Measurements from ENCODE around the gene CD58. TPM values are rescaled to one million over a fixed set of nuclear protein-coding genes. Genes with fewer than 3 reads are reported as not detected.

The CD58 gene
- total and polyA plus RNA-seq, 9 of the 15 experiments (the other 6 are each of a cell fraction or from before 2014, with no cell fraction given): 18.1 to 113 (median 37.4) TPM

DNA sequence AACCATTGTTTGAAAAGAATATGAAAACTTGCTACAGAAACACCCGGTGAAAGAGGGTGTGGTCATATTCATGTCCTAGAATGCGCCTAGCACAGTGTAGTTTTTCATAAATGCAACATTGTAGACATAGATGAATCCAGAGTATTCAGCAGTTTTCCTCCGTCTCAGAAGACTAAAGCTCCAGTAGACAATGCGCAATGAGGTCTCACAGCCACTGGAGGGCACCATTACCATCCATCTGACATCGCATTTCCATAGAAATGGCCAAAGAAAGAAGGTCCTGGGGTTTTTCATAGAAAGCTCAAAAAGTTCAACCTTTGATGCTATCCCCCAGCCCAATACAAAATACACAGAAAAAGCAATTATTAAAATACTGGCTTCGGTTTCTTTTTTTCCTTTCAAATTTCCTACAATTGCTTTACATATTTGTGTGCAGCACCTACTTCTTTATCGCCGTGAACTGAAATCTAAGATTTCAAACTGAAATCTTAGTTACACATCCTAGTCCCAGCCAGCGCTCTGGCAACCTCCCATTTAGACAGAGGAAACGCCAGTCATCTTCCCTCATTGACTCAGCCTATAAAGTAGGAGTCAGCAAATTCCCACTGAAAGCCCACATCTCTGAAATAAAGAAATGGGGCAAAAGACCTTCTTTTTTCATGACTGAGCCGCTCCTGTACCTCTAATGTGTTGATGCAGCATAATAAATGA, 3.9 kb upstream of the CD58 start (continued):
- TF ChIP-seq, protein P1, sequence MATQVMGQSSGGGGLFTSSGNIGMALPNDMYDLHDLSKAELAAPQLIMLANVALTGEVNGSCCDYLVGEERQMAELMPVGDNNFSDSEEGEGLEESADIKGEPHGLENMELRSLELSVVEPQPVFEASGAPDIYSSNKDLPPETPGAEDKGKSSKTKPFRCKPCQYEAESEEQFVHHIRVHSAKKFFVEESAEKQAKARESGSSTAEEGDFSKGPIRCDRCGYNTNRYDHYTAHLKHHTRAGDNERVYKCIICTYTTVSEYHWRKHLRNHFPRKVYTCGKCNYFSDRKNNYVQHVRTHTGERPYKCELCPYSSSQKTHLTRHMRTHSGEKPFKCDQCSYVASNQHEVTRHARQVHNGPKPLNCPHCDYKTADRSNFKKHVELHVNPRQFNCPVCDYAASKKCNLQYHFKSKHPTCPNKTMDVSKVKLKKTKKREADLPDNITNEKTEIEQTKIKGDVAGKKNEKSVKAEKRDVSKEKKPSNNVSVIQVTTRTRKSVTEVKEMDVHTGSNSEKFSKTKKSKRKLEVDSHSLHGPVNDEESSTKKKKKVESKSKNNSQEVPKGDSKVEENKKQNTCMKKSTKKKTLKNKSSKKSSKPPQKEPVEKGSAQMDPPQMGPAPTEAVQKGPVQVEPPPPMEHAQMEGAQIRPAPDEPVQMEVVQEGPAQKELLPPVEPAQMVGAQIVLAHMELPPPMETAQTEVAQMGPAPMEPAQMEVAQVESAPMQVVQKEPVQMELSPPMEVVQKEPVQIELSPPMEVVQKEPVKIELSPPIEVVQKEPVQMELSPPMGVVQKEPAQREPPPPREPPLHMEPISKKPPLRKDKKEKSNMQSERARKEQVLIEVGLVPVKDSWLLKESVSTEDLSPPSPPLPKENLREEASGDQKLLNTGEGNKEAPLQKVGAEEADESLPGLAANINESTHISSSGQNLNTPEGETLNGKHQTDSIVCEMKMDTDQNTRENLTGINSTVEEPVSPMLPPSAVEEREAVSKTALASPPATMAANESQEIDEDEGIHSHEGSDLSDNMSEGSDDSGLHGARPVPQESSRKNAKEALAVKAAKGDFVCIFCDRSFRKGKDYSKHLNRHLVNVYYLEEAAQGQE (IDR thresholded peaks at IDR 0.05; ENCODE audit: borderline replicate concordance): peak; percentile 83
- TF ChIP-seq, protein P1 (CRISPR knock-in tag; IDR thresholded peaks at IDR 0.05; ENCODE audit: low read depth): no peak
- TF ChIP-seq ERF (CRISPR knock-in tag; IDR thresholded peaks at IDR 0.05) (no peak), CBX1 (IDR thresholded peaks at IDR 0.05; ENCODE audit: low read depth) (no peak), ZNF175 (CRISPR knock-in tag; IDR thresholded peaks at IDR 0.05; ENCODE audit: low read depth) (no peak), ARID2 (IDR thresholded peaks at IDR 0.05) (peak; percentile 72; the same call in 1 of the 2 replicates), SMC3 (conservative IDR thresholded peaks at IDR 0.05; ENCODE audit: insufficient read depth, low read depth, low read length) (peak; percentile 86), NRF1 (conservative IDR thresholded peaks at IDR 0.05 in 1 of 2, IDR thresholded peaks at IDR 0.05 in 1 of 2) (peak; percentile 16 to 31; a peak in 1 of 4 replicates), CC2D1A (IDR thresholded peaks at IDR 0.05) (peak; percentile 42; the same call in 1 of the 2 replicates), CREB1 (IDR thresholded peaks at IDR 0.05) (peak; percentile 15; the same call in 1 of the 2 replicates), CREB1 (CRISPR knock-in tag; IDR thresholded peaks at IDR 0.05) (no peak), KLF16 (IDR thresholded peaks at IDR 0.05) (peak; percentile 13; the same call in 1 of the 2 replicates)
- TF ChIP-seq, protein P2, sequence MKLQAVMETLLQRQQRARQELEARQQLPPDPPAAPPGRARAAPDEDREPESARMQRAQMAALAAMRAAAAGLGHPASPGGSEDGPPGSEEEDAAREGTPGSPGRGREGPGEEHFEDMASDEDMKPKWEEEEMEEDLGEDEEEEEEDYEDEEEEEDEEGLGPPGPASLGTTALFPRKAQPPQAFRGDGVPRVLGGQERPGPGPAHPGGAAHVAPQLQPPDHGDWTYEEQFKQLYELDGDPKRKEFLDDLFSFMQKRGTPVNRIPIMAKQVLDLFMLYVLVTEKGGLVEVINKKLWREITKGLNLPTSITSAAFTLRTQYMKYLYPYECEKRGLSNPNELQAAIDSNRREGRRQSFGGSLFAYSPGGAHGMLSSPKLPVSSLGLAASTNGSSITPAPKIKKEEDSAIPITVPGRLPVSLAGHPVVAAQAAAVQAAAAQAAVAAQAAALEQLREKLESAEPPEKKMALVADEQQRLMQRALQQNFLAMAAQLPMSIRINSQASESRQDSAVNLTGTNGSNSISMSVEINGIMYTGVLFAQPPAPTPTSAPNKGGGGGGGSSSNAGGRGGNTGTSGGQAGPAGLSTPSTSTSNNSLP (IDR thresholded peaks at IDR 0.05; ENCODE audit: borderline replicate concordance, low read depth, low read length): 0 out of 2 replicates have a peak, but pooled peaks have one; percentile 10
- TF ChIP-seq, protein P3, sequence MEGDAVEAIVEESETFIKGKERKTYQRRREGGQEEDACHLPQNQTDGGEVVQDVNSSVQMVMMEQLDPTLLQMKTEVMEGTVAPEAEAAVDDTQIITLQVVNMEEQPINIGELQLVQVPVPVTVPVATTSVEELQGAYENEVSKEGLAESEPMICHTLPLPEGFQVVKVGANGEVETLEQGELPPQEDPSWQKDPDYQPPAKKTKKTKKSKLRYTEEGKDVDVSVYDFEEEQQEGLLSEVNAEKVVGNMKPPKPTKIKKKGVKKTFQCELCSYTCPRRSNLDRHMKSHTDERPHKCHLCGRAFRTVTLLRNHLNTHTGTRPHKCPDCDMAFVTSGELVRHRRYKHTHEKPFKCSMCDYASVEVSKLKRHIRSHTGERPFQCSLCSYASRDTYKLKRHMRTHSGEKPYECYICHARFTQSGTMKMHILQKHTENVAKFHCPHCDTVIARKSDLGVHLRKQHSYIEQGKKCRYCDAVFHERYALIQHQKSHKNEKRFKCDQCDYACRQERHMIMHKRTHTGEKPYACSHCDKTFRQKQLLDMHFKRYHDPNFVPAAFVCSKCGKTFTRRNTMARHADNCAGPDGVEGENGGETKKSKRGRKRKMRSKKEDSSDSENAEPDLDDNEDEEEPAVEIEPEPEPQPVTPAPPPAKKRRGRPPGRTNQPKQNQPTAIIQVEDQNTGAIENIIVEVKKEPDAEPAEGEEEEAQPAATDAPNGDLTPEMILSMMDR (IDR thresholded peaks at IDR 0.05 in 2 of 3, conservative IDR thresholded peaks at IDR 0.05 in 1 of 3; ENCODE audit: insufficient read depth in 2 of 3, low read depth in 1 of 3, low read length in 3 of 3): peak; percentile 91 to 97 (median 92)
- TF ChIP-seq, protein P4, sequence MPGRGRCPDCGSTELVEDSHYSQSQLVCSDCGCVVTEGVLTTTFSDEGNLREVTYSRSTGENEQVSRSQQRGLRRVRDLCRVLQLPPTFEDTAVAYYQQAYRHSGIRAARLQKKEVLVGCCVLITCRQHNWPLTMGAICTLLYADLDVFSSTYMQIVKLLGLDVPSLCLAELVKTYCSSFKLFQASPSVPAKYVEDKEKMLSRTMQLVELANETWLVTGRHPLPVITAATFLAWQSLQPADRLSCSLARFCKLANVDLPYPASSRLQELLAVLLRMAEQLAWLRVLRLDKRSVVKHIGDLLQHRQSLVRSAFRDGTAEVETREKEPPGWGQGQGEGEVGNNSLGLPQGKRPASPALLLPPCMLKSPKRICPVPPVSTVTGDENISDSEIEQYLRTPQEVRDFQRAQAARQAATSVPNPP (IDR thresholded peaks at IDR 0.05; ENCODE audit: borderline replicate concordance, insufficient read depth, insufficient read length): no peak
